Measurements from ENCODE around the gene COL5A1.

GRCh38 chr9:134741846-134742245 lies 100.2 kb downstream of the COL5A1 start:
- TF ChIP-seq CTCF (IDR thresholded peaks at IDR 0.05; ENCODE audit: insufficient read depth, low read length), result no peak
- no peak for TF ChIP-seq POLR2AphosphoS5 (IDR thresholded peaks at IDR 0.05; ENCODE audit: low read depth)
- TF ChIP-seq REST (IDR thresholded peaks at IDR 0.05; ENCODE audit: insufficient replicate concordance, low read depth), result no peak
- no peak for TF ChIP-seq GABPA (IDR thresholded peaks at IDR 0.05; ENCODE audit: low read depth)

All from HL-60 (cell line).